ENCODE data around the gene PHLDB1.
"Not testable (repeated sequence)": the region's sequence is repeated elsewhere in the genome, so short reads cannot be mapped to it uniquely, and the experiment has no call there.

The PHLDB1 gene

DNA sequence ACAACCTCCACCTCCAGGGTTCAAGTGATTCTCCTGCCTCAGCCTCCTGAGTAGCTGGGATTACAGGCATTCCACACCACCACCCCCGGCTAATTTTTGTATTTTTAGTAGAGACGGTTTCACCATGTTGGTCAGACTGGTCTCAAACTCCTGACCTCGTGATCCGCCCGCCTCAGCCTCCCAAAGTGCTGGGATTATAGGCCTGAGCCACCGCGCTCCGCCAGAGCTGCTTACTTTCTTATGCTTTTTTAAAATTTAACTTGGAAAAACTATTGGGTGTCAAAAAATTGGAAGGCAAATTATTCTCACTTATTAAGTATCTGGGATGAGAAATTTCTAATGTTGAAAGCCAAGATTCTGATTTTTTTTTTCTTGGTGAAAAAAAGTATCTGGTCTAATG lies 3.7 kb upstream of the PHLDB1 start:
- DNase-seq; intact Hi-C loops (cut with DNase I): not testable (repeated sequence)

DNA sequence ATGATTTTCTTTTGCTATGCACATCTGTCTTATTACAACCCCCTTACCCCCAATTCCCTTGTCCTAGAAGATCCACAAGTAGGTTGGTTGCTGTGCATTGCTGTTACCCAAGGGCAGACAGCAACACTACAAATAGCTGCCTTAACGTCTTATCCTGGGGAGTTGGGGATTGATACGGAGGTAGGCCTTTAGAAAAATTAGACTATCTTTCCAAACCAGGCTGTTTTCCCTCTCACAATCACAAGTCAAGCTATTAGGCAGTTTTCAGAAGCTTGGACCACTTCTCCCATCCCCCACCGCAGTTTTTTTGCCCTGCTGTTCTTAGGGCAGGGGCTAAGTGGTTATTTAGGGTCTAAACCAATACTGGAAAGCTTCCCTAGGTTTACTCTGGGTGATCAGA lies 2.8 kb upstream of the PHLDB1 start:
- DNase-seq = no peak
- intact Hi-C loops (cut with DNase I) = no loop called here

DNA sequence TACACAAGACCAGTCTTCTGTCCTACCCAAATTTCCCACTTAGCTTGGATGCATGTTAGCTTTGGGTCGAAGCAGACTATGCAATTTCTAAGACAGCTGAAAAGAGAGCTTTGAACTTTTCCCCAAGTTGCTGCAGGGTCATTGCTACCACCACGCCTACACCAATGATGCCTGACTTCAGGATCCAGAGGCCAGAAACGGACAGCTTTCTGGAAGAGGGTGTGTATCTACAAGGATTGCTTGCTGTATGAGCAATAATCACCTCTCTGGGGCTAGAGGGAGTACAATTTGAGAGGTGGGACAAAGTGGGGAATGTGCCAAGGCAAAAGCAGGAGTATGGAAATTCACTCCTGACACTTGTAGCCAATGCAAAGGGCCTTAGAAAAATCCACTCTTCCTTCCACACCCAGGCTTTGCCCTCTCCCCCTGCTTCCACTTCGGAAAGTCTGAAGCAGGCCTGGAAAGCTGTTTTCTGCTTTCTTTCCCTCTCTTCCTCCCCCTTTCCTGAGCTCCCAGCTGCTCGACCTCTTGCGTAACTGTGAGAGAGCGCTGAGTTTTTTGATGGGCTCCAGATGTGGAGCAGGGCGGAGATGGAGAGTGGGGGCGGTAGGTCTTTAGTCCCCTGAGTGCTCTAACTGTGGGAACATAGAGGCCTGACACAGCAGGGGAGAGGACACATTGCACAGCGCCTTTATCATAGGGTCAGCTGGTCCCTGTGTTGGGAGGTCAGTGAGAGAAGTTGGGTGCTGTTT lies 2.1 kb upstream of the PHLDB1 start:
- DNase-seq = peak in 29 of 42 donors; percentile 35 to 81 (median 64)
- intact Hi-C loops (cut with DNase I) = loop anchor here (5.0 kb wide), 1 partner anchor 52 kb away; no protein-coding TSS in a partner anchor

DNA sequence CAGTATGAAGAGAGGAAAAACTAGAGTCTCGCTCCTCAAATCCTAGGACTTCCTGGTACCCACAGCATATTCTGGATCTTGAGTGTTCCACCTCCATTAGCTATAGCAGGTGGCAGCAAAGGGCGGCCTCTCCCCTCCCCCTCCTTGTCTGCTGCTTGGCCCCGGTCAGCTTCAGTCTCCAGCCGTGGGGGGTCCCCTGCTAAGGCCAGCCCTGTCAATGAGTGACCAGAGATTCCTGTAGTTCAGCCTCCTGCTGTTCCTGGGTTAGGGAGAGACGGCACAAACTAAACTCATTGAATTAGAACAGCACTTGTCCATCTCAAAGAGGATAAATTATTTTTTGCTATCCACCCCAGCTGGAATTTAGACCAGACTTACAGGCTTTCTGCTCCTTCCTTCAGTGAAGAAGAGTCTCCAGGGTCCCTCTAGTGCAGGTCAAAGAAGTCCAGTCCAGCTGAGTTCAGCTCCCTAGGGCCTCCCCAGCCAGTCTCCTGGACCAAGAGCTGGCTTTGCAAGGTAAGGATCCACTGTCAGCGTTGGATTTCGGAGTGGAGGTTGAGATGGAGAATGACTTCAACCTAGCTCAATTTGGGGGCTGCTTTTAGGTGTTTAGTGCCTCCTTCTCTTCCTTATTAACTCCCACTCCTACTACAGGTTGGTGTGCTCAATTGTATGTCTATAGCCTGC lies 1.1 kb upstream of the PHLDB1 start:
- intact Hi-C loops (cut with DNase I) = loop anchor here (5.0 kb wide), 1 partner anchor 51 kb away; no protein-coding TSS in a partner anchor
- peak in 5 of 42 donors; percentile 10 to 63 (median 41) for DNase-seq

DNA sequence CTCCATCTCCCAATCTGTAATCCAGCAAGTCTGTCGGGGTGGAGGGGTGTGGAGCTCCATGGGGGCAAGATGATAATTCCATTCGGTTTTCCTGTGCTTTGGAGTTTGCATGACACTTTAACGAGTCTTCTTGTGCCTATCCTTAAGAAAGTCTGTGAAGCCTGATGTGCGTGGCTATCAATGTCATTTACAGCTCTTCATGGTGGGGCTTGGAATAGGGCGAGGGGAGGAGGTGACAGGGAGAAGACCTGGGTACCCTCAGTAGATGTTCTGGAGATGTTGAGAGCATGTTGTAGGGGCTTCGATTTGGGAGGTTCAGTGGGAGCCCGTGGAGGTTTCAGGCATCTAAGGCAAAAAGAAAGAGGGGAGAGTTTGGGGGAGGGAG lies 579 bp upstream of the PHLDB1 start:
- DNase-seq = peak in 2 of 42 donors; percentile 7 to 37
- intact Hi-C loops (cut with DNase I) = loop anchor here (5.0 kb wide), 1 partner anchor 50 kb away; no protein-coding TSS in a partner anchor

DNA sequence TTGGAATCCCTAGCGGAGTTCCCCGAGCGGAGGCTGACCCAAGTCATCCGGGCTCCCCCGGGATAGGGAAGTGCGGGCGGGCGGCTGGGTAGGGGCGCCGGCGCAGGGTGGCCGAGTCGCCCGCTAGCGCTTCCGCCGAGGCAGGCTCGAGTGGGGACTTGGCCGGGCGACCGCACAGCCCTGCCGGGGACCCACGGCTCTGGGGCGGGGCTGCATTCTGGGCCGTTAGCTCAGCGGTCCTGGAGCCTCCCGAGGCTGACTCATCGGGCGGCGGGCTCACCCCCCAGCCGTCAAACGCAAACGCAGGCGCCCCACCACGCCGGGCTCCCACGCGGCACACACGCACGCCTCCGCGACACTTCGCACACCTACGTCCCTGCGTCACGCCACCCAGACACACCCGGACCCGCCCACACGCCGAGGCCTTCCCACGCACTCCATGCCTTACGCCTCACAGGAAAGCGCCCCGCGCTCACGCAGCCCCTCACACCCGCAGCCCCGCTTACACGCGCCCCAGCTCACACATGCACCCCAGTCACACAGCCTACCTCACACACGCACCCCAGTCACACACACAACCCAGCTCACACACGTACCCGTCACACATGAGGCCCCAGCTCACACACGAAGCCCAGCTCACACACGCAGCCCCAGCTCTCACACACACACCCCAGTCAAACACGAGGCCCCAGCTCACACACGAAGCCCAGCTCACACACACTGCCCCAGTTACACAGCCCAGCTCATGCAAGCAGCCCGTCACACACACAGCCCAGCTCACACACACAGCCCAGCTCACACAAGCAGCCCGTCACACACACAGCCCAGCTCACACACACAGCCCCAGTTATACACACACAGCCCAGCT lies 1.2 kb downstream of the PHLDB1 start:
- peak; percentile 46 to 94 (median 75) for DNase-seq
- intact Hi-C loops (cut with DNase I) = loop anchor here (5.0 kb wide), 1 partner anchor 49 kb away; no protein-coding TSS in a partner anchor

DNA sequence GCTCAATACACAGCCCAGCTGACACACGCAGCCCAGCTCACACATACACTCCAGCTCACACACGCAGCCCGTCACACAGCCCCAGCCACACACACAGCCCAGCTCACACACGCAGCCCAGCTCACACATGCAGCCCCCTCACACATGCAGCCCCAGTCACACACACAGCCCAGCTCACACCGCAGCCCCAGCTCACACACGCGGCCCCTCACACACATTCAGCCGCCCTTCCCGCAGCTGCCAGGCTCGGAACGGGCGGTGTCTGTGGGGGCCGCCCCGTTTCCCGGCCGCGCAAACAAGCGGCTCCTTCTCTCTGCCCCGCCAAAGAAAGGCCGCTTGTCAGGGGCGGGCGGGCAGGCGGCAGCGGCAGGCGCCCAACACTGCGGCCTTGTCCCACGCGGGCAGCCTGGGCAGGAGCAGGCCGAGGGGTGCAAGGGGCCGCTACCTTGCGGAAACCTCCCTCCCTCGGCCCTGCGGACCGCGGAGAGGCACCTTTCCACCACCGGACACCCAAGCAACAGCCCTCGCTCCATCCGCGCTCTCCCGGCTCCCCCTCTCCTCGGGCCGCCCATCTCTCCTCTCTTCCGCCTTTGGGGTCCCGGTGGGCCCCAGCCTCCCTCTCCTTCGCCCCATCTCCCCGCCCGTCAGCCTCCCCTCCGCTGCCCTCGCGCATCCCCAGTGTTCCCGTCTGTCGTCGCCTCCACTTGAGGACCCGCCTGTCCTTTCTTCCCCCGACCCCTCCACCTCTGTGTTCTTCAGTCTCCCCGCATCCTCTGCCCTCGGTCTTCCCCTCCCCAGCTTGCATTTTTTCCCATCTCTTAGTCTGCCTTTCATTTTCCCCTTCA lies 2.2 kb downstream of the PHLDB1 start:
- intact Hi-C loops (cut with DNase I) = loop anchor here (5.0 kb wide), 1 partner anchor 48 kb away; no protein-coding TSS in a partner anchor
- DNase-seq = peak; percentile 63 to 92 (median 84)

DNA sequence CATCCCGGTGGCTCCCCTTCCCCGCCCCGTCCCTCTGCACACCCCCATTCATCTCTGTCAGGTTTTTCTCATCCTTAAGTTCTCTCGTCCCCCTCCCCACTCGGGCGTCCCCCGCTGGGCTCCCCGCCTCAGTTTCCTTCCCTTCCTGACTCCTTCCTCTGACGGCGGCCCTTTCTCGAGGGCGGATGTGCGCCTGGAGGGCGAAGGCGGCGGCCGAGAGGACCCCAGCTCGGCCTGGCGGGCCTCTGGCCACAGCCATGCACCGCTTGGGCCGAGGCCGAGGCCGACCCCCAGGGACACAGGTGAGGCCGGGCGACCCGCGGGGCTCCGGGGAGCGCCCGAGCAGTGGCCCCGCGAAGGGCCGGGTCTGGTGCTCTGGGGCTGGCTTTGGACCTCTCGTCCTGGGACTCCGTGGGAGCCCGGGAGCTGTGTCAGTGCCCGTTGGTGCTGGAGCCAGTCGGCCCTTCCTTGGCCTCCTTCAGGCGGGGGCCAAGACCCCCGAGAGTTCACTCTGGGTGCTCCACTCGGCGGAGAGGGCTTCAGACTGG lies 2.9 kb downstream of the PHLDB1 start:
- DNase-seq = peak in 9 of 42 donors; percentile 0 to 44 (median 15)
- intact Hi-C loops (cut with DNase I) = no loop called here

DNA sequence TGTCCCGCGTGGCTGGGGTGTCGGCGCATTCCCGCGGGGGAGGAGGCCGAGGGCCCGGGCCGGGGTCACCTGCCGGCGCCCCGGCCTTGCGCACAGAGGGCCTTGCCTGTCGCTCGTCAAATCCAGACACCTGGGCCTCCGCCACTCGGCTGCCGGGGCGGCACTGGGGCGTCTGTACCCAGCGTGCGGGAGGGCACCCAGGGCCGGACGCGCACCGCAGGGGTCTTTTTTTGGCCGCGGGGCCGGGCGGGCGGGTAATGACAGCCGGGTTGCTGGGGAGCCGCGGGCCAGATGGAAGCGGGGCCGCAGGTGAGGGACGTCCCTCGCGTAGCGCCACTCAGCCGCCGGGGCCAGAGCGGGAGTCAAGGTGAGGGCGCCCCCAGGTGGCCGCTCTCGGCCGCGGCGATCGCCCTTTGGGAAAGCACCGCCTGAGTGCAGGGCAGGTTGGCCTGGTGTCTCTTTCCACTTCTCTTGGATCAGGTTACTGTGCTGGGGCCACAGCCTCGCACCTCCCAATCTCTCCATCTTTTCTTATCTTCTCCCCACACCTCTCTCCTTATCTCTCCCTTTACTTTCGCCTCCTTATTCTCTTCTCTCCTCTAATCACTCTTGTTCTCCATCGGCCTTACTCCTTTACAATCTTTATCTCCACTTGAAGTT lies 3.5 kb downstream of the PHLDB1 start:
- DNase-seq = peak; percentile 58 to 92 (median 84)
- intact Hi-C loops (cut with DNase I) = no loop called here

DNA sequence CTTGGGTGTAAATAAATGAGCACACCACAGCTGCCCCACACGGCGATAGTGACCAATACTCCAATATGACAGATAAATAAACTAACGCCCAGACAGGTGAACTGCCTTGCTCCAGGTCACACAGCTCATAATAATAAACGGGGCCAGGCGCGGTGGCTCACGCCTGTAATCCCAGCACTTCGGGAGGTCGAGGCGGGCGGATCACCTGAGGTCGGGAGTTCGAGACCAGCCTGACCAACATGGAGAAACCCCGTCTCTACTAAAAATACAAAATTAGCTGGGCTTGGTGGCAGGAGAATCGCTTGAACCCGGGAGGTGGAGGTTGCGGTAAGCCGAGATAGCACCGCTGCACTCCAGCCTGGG lies 4.0 kb downstream of the PHLDB1 start:
- DNase-seq = peak in 15 of 42 donors; percentile 2 to 42 (median 11)
- intact Hi-C loops (cut with DNase I) = not testable (repeated sequence)

DNA sequence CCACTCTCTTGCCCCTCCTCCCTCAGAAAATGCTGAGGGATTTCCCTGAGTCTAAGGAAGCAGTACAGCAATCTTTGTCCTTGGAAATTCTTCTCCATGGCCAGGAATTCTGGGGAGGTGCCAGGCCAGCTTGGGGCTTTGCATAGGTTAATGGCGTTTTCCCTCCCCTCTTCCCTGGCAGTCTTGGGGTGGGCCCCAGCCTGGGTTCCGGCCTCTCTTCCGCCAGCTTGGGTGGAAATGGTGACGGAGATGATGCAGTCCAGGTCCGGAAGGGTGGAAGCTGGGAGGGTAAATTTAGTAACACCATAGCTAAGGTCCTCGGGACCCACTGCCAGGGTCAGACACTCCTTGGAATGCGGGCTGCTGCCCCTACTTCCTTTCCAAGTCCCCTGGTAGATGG lies 5.0 kb downstream of the PHLDB1 start:
- intact Hi-C loops (cut with DNase I) = no loop called here
- DNase-seq = peak in 13 of 42 donors; percentile 0 to 38 (median 13)

DNA sequence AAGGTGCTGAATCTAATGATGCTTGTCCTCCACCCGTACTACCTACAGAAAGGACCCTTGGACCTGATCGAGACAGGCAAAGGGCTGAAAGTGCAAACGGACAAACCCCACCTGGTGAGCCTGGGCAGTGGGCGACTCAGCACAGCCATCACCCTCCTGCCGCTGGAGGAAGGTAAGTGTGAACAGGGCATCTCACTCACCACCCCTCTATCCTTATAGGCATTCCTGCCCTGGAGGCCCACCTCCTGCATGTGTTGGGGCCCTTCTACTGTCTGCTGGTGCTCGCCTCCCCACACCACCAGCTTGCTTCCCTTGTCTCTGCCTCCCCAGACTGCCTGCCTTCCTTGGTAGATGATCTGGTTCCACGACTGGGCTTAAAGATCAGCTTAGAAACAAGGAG lies 7.1 kb downstream of the PHLDB1 start:
- intact Hi-C loops (cut with DNase I) = no loop called here
- DNase-seq = peak in 8 of 42 donors; percentile 2 to 26 (median 8)

DNA sequence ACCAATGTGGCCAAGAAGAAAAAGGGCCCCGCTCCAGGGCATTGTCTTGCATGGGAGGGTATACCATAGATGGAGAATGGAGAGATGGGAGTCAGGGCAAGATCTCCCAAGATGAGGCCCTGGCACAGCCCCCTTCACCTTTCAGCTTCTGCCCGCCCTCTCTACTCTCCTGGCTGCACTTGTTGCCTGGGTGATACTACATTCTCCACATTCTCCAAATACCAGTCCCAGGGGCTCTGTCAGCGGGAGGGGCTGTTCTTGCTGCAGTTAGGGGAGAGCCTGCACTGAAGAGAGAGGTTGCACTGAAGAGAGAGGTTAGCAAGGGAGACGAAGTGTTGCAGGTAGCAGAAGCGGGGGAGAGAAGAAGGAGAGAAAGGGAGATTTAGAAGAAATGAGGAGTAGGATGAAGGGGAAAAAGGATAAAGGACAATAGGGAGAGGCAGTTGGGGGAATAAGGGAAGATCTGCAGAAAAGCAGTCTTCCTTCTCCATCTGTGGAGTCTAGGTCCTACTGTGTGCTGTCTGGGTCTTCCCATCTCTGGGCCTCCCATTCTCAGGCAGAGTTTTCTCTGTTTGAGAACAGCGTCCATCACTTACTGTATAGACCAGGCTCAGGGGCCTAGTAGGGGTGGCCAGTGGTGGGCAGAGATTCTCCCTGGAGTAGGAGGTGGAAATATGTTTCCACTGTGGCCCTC lies 8.0 kb downstream of the PHLDB1 start:
- intact Hi-C loops (cut with DNase I) = no loop called here
- peak in 8 of 42 donors; percentile 1 to 19 (median 14) for DNase-seq

DNA sequence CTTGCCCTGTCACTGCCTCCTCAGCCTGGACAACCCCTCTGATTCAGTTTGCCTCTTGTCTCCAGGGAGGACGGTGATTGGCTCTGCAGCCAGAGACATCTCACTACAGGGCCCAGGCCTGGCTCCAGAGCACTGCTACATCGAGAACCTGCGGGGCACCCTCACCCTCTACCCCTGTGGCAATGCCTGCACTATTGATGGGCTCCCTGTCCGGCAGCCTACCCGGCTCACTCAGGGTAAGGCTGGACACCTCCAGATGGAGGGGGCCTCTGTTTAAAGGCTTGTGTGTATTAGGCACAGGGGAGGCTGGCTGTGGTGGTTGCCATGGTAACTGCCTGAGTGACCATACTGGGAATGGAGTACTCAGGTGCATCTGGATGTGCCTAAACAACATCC lies 8.6 kb downstream of the PHLDB1 start:
- intact Hi-C loops (cut with DNase I) = no loop called here
- DNase-seq = peak in 3 of 42 donors; percentile 17 to 34 (median 20)

DNA sequence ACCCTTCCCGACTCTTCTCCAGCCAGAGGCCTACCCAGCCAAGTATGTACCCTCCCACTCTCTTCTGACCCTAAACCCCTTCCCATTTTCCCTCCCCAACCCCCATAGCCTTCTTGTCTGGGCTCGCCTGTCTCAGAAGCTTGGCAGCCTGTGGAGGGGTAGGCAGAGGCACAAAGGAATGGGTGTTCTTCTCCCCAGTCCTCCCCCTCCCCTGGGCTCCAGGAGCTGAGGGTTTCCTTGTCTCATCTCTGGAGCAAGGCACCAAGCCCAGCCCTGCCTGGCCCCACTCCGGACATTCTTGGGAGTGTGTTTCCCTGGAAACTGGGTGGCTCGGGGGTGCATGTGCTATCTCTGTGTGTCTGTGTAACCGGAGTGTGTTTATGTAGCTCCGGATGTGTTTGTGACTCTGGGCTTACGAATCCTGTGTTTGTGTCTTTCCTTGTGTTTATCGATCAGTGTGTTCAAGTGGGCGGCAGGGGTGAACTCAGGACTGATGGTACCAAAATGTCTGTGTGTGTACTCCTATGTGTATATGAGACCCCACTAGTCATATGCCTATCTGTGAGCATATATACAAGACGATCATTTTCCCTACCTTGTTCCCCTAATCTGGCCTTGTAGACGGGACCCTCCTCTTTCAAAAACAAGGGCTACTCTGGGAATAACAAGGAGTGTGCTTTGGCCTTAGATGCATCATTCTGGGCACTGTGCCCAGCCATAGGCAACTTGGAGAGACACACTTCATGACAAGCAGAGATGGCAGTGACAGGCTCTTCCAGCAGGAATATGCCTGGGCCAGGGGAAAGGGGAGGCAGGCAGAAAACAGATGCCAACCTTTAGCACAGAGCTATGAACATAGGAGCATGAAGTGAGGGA lies 10.9 kb downstream of the PHLDB1 start:
- DNase-seq = peak; percentile 70 to 95 (median 87)
- intact Hi-C loops (cut with DNase I) = no loop called here

DNA sequence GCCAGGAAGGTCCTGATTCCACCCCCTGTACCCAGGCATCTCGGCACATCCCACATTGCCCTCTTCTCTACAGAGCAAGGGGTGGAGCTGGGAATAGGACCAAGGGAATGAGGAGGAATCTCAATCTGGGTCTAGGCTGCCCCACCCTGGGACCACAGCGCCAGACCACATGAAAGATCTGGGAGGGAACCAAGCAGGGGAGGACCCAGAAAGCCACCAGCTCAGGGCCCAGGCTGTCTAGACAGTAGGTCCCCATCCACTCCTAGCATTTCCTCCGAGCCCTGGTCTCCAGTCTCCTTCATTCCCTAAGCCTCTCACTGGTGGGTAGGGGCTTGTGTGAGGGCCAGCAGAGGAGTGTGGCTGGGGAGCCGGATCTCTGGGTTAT lies 11.6 kb downstream of the PHLDB1 start:
- intact Hi-C loops (cut with DNase I) = no loop called here
- DNase-seq = peak in 5 of 42 donors; percentile 7 to 56 (median 29)

Data from head of caudate nucleus (tissue), 42 donors.